ENCODE measurements around the gene LRCH4.

LRCH4 gene

DNA sequence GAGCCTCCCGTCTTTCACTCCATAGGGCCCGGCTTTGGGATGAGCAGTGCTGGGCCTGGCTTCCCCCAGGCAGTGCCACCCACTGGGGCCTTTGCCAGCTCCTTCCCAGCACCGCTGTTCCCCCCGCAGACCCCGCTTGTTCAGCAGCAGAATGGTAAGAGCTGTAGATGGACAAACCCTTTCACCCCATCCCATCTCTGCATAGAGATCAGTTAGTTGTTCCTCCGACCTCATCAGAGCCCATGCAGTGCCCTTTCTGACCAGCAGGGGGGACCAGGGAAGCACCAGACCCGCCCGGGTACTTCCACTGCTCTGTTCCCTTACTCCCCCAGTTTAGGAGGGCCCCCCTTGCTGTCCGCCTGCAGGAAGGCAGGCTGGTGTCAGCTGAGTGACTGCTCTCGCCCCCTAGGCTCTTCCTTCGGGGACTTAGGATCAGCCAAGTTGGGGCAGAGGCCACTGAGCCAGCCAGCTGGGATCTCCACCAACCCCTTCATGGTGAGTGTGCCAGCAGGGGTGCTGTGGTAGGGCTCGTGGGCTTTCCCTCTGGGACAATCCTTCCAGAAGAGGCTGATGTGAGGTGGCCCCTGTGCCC is 22.0 kb downstream of the LRCH4 start:
- Mint-ChIP-seq H3K4me1 (peaks cover 53% of the 10 kb centered on the region), H3K27me3 (ENCODE audit: low read depth, poor library complexity) (peaks cover 6% of the 10 kb centered on the region), H3K36me3 (ENCODE audit: low read depth) (no peaks in the 10 kb centered on the region)

GRCh38 chr7:100563100-100563564 is 22.8 kb downstream of the LRCH4 start:
- no peak for DNase-seq
- Mint-ChIP-seq H3K4me1 (peaks cover 46% of the 10 kb centered on the region), H3K36me3 (ENCODE audit: low read depth) (no peaks in the 10 kb centered on the region), H3K9me3 (no peaks in the 10 kb centered on the region), H3K27me3 (ENCODE audit: low read depth, poor library complexity) (peaks cover 6% of the 10 kb centered on the region), H3K4me3 (no peak overlapping the region), H3K27ac (no peak overlapping the region)
- TF ChIP-seq, protein P1, sequence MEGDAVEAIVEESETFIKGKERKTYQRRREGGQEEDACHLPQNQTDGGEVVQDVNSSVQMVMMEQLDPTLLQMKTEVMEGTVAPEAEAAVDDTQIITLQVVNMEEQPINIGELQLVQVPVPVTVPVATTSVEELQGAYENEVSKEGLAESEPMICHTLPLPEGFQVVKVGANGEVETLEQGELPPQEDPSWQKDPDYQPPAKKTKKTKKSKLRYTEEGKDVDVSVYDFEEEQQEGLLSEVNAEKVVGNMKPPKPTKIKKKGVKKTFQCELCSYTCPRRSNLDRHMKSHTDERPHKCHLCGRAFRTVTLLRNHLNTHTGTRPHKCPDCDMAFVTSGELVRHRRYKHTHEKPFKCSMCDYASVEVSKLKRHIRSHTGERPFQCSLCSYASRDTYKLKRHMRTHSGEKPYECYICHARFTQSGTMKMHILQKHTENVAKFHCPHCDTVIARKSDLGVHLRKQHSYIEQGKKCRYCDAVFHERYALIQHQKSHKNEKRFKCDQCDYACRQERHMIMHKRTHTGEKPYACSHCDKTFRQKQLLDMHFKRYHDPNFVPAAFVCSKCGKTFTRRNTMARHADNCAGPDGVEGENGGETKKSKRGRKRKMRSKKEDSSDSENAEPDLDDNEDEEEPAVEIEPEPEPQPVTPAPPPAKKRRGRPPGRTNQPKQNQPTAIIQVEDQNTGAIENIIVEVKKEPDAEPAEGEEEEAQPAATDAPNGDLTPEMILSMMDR (IDR thresholded peaks at IDR 0.05), result no peak

More for the DNA sequence above, 22.0 kb downstream of the LRCH4 start:
- DNase-seq, result peak; percentile 94
- Mint-ChIP-seq H3K9me3 (no peaks in the 10 kb centered on the region), H3K27ac (no peak overlapping the region), H3K4me3 (no peak overlapping the region)
- TF ChIP-seq, protein P1 (IDR thresholded peaks at IDR 0.05), result peak; percentile 97

DNA sequence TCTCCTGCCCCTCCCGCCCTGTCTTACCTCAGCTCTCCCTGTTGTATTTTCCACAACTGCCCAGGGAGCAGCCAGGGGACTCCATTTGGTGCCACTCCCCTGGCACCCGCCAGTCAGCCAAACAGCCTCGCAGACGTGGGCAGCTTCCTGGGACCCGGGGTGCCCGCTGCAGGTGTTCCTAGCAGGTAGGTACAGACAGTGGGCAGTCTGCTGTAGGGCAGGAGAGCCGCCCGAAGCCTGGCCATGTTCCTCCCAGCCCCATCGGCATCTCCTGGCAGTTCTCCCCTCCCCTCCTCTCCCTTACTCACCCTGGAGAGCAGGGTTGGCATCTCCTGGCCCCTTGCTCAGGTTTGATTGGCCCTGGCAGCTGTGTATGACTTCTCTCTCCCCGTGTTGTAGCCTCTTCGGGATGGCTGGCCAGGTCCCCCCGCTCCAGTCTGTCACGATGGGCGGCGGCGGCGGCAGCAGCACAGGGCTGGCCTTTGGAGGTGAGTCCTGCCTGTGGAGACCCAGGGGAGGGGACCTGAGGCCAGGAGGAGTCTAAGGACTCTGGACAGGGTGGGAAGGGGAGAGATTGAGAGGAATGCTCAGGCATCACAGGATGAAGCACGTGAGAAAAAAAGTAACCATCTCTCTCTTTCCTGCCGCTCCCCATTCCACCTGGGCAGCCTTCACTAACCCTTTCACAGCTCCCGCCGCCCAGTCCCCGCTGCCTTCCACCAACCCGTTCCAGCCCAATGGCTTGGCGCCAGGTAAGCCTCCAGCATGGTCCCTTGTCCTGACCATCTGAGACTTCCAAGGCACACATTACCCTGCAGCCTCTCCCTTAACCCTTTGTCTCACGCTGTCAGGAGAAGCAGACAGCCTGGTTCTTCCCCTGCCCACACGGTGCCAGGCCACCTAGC is 23.5 kb downstream of the LRCH4 start:
- H3K27ac Mint-ChIP-seq, result no peak overlapping the region
- no peak for DNase-seq
- no peaks in the 10 kb centered on the region for H3K9me3 Mint-ChIP-seq
- H3K4me1 Mint-ChIP-seq, result peaks cover 39% of the 10 kb centered on the region
- no peaks in the 10 kb centered on the region for H3K36me3 Mint-ChIP-seq (ENCODE audit: low read depth)
- no peak overlapping the region for H3K4me3 Mint-ChIP-seq
- peaks cover 6% of the 10 kb centered on the region for H3K27me3 Mint-ChIP-seq (ENCODE audit: low read depth, poor library complexity)
- TF ChIP-seq, protein P1 (IDR thresholded peaks at IDR 0.05), result no peak

- Mint-ChIP-seq H3K4me1 (peaks cover 31% of the 10 kb centered on the region), H3K36me3 (ENCODE audit: low read depth) (peaks cover under 1% of the 10 kb centered on the region), H3K9me3 (no peaks in the 10 kb centered on the region), H3K4me3 (no peak overlapping the region), H3K27me3 (ENCODE audit: low read depth, poor library complexity) (peaks cover 4% of the 10 kb centered on the region), H3K27ac (no peak overlapping the region)
- TF ChIP-seq, protein P1 (IDR thresholded peaks at IDR 0.05), result no peak
- DNase-seq, result no peak
Measured at GRCh38 chr7:100561491-100562194, 24.3 kb downstream of the LRCH4 start.

DNA sequence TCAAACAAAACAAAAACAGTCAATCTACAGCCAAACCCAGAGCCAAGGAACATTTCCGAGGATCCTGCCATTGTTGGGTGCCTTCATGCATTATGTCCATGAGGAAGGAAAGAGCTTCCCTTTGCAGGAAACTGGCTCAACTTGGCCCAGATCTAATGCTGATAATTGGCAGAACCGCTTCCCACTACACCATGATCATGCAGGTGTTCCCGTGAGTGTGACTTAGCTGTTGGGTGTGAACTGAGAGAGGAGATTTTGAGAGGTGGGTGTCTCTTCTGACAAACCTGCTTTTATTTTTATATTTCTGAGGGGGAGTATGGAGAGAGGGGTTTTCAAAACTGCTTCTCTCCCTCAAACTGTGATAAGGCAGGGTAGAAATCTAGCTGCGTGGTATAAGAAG is 26.8 kb downstream of the LRCH4 start:
- Mint-ChIP-seq H3K27ac (no peak overlapping the region), H3K9me3 (no peaks in the 10 kb centered on the region), H3K4me1 (peaks cover 6% of the 10 kb centered on the region), H3K4me3 (no peak overlapping the region), H3K27me3 (ENCODE audit: low read depth, poor library complexity) (peaks cover 2% of the 10 kb centered on the region), H3K36me3 (ENCODE audit: low read depth) (peaks cover 10% of the 10 kb centered on the region)
- DNase-seq, result no peak
- TF ChIP-seq, protein P1 (IDR thresholded peaks at IDR 0.05), result no peak

Data from nephron progenitor cell (in vitro differentiated cells).